K562 (cell line): ENCODE results near the gene TLR6. TPM values are rescaled to one million over a fixed set of nuclear protein-coding genes. Genes with fewer than 3 reads are reported as not detected.

ENCODE experiments used
- ATAC-seq: fragments of 200-7000 bp; cut with Tn5 transposase; 3 replicates; pipeline ENCODE4 v1.9.1; 2020; ENCODE audit warnings: moderate library complexity
- BruUV-seq: library from RNA; stranded (reverse); fragments of 400-500 nt; replicated peaks from 2 replicates; lab custom pipeline; 2021; lab: Mats Ljungman, UMichigan
- CTCF ChIA-PET: fragments of 300-600 bp; formaldehyde crosslinking; extraction: SDS; loops from one replicate; lab custom pipeline; 2021; ENCODE audit warnings: low intra/inter-chr PET ratio; lab: Yijun Ruan, JAX
- POLR2A ChIA-PET: fragments of 300-600, 350-650 bp; sonication (Branson Sonifier 250); formaldehyde crosslinking; extraction: SDS; loops from one replicate; lab custom pipeline; 2021; ENCODE audit warnings: antibody characterized with exemption, inconsistent platforms; lab: Yijun Ruan, JAX
- DNase-seq, 4 experiments: peaks; one replicate each; pipeline versions ENCODE4 v3.0.0 to v3.0.0-alpha.2; 2011 to 2018; ENCODE audit warnings: low spot score in 3 of 4, mixed read lengths in 3 of 4; ENCODE audit errors: extremely low read depth in 1 of 4
- FAIRE-seq: peaks from 2 replicates; lab custom pipeline; 2011; peaks lifted over from hg19 to GRCh38; lab: Jason Lieb, UNC
- H2AFZ ChIP-seq: 2 replicates; pipeline ENCODE4 v1.6.0; 2011; ENCODE audit warnings: low read depth, low read length, control low read depth, inconsistent platforms
- H3K27ac ChIP-seq: fragments of 200-600 bp; 3 replicates; pipeline ENCODE4 v1.8.0; 2011; ENCODE audit warnings: low read depth, mild to moderate bottlenecking, control low read depth, inconsistent platforms, low read length, moderate library complexity, mixed read lengths; ENCODE audit errors: extremely low read depth
- H3K27me3 ChIP-seq, 2 experiments: fragments of 300-600 bp in 1 of 2; 2 replicates in 1 of 2; 3 replicates in 1 of 2; pipeline versions ENCODE4 v1.6.0 to v1.8.0; 2011; ENCODE audit warnings: inconsistent platforms in 2 of 2, low read length in 2 of 2, mild to moderate bottlenecking in 1 of 2, mixed read lengths in 1 of 2, moderate library complexity in 1 of 2; ENCODE audit not compliant: control insufficient read depth in 2 of 2, insufficient read depth in 2 of 2
- H3K36me3 ChIP-seq: fragments of 300-600 bp; 3 replicates; pipeline ENCODE4 v1.8.0; 2011; ENCODE audit warnings: mild to moderate bottlenecking, low read length, inconsistent platforms; ENCODE audit not compliant: control insufficient read depth, insufficient read depth
- H3K4me1 ChIP-seq, 2 experiments: fragments of 200-600 bp in 1 of 2; replicated peaks in 1 of 2; 2 replicates in 1 of 2; 3 replicates in 1 of 2; pipeline versions ENCODE4 v1.5.1 to v1.8.0; 2011; ENCODE audit warnings: inconsistent platforms in 2 of 2, low read length in 2 of 2, mild to moderate bottlenecking in 1 of 2, mixed read lengths in 1 of 2, moderate library complexity in 1 of 2; ENCODE audit not compliant: control insufficient read depth in 2 of 2, insufficient read depth in 2 of 2
- H3K4me2 ChIP-seq: 2 replicates; pipeline ENCODE4 v1.6.1; 2011; ENCODE audit warnings: low read length, control low read depth, inconsistent platforms, mixed read lengths; ENCODE audit not compliant: insufficient read depth
- H3K4me3 ChIP-seq: fragments of 200-600 bp; sonication (generic), shearing (Covaris generic); 2 replicates; pipeline ENCODE4 v1.5.1; 2016; ENCODE audit warnings: control low read depth, inconsistent platforms
- H3K79me2 ChIP-seq: fragments of 200-600 bp; 3 replicates; pipeline ENCODE4 v1.8.0; 2011; ENCODE audit warnings: low read length, inconsistent platforms; ENCODE audit not compliant: control insufficient read depth, insufficient read depth
- H3K9ac ChIP-seq, 2 experiments: 2 replicates each; pipeline versions ENCODE4 v1.6.0 to v1.6.1; 2011; ENCODE audit warnings: low read depth in 2 of 2, low read length in 2 of 2, control low read depth in 1 of 2, inconsistent platforms in 1 of 2, mild to moderate bottlenecking in 1 of 2, mixed read lengths in 1 of 2; ENCODE audit not compliant: insufficient read depth in 1 of 2
- H3K9me1 ChIP-seq: one replicate; pipeline ENCODE4 v1.6.0; 2011; ENCODE audit warnings: inconsistent platforms, mild to moderate bottlenecking, low read length, moderate library complexity; ENCODE audit not compliant: control insufficient read depth, insufficient read depth
- H3K9me3 ChIP-seq: replicated peaks from 2 replicates; pipeline ENCODE4 v1.5.1; 2011; ENCODE audit warnings: low read depth, low read length, inconsistent platforms; ENCODE audit not compliant: control insufficient read depth, insufficient read depth
- H4K20me1 ChIP-seq: replicated peaks from 2 replicates; pipeline ENCODE4 v1.6.1; 2011; ENCODE audit warnings: low read length, inconsistent platforms, mixed read lengths; ENCODE audit not compliant: control insufficient read depth, insufficient read depth
- ARID1B ChIP-seq: fragments of 450-650 bp; IDR thresholded peaks from 2 replicates; pipeline ENCODE4 v1.6.1; 2016; ENCODE audit warnings: antibody characterized with exemption, mild to moderate bottlenecking, inconsistent platforms
- BCL6 ChIP-seq: fragments of 250-450 bp; sonication (Bioruptor Pico); IDR thresholded peaks from 2 replicates; pipeline ENCODE4 v1.4.0; 2020
- CBFA2T3 ChIP-seq: fragments of 450-650 bp; IDR thresholded peaks from 2 replicates; pipeline ENCODE4 v1.6.1; 2017
- RBM25 ChIP-seq: fragments of 200-400 bp; formaldehyde crosslinking; IDR thresholded peaks from 2 replicates; pipeline ENCODE4 v1.6.1; 2018; ENCODE audit warnings: low read length, low read depth, moderate library complexity; ENCODE audit not compliant: severe bottlenecking
- ZC3H4 ChIP-seq: sonication (generic); formaldehyde crosslinking; IDR thresholded peaks from 2 replicates; pipeline ENCODE4 v1.9.0; 2021; ENCODE audit warnings: missing genetic modification reagents, borderline replicate concordance
- WGBS: fragments of 100-300 bp; shearing (Covaris generic); methylation state at CpG from one replicate; pipeline ENCODE4 v1.1.6; 2016; ENCODE audit warnings: low coverage, mixed read lengths; ENCODE audit not compliant: insufficient coverage; ENCODE audit errors: missing lambda C conversion rate; 5-methylcytosine and 5-hydroxymethylcytosine counted together
- in situ Hi-C: fragments of 300-500 bp; cut with MboI; formaldehyde crosslinking; loops from 4 replicates; pipeline ENCODE4 v1.15.0; 2018; ENCODE audit warnings: inconsistent platforms, mixed read lengths
- intact Hi-C: fragments of 100-400 bp; cut with micrococcal nuclease; formaldehyde crosslinking; loops from 2 replicates; pipeline ENCODE4 v1.14.2; 2022
- polyA plus RNA-seq, 8 experiments: library from polyadenylated mRNA; depleted of rRNA in 4 of 8; stranded (reverse) in 5 of 8; unstranded in 3 of 8; fragments of >200 nt; fragmentation: Nextera tagmentation in 2 of 8; fragmentation: Illumina TruSeq in 1 of 8; extraction: Ambion mirVana in 2 of 8; extraction: Trizol in 1 of 8; gene quantifications; 2 replicates each; pipeline versions ENCODE4 v1.2.1 to v1.2.3, GENCODE V29; 2011 to 2014; ENCODE audit warnings: inconsistent platforms in 1 of 8, missing spikeins in 1 of 8
- total RNA-seq, 7 experiments: library from RNA; depleted of rRNA in 6 of 7; stranded (reverse); fragments of >200 nt in 6 of 7; fragmentation: Illumina TruSeq in 2 of 7; extraction: Trizol in 2 of 7; gene quantifications; 2 replicates each; pipeline versions ENCODE4 v1.2.1 to v1.2.3, GENCODE V29; 2011 to 2021; ENCODE audit warnings: low replicate concordance in 1 of 7

Gene TLR6
- total and polyA plus RNA-seq, 9 of the 15 experiments (the other 6 are each of a cell fraction or from before 2014, with no cell fraction given): 0.08 to 1.9 (median 0.91) TPM

DNA sequence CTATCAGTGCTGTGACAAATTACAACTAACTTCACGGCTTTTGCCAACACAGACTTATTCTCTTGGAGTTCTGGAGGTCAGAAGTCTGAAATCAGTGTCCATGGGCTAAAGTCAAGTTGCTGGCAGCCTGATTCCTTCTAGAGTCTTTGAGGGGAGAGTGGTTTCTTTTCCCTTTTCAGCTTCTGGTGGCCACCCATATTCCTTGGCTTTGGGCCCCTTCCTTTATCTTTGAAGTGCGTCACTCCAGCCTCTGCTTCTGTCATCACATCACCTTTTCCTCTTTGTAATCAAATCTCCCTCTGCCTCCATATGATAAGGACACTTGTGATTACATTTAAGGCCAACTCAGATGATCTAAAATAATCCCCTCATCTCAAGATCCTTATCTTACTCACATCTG lies 20.0 kb upstream of the TLR6 start:
- no peak overlapping the region for H3K27ac ChIP-seq
- no peaks in the 10 kb centered on the region for H3K9me3 ChIP-seq
- in situ Hi-C loops: loop anchor here (25.0 kb wide), 1 partner anchor 736 kb away; no protein-coding TSS in a partner anchor
- intact Hi-C loops: no loop called here
- H4K20me1 ChIP-seq: no peaks in the 10 kb centered on the region
- no peaks in the 10 kb centered on the region for H3K79me2 ChIP-seq
- H3K36me3 ChIP-seq: no peaks in the 10 kb centered on the region; the same call in 2 of the 3 replicates
- BruUV-seq: no TSS peak
- no peak overlapping the region for H3K4me3 ChIP-seq
- whole genome bisulfite sequencing: 48% methylated on average over 2 of the region's 2 CpGs
- no peak for ATAC-seq
- DNase-seq: no peak
- H3K9me1 ChIP-seq: no peaks in the 10 kb centered on the region
- no peak overlapping the region for H3K9ac ChIP-seq
- peaks cover 0 to 15% of the 10 kb centered on the region in 2 experiments; a peak in 2 of 5 replicates for H3K4me1 ChIP-seq
- H3K4me2 ChIP-seq: no peak overlapping the region
- ChIA-PET CTCF (no interaction called here), POLR2A (interaction anchor here (0.8 to 0.9 kb wide), 2 partner anchors 9 to 106 kb away, joined by 3 to 4 read pairs; no protein-coding TSS in a partner anchor)
- TF ChIP-seq ARID1B (0 out of 2 replicates have a peak, but pooled peaks have one; percentile 11), ZC3H4 (CRISPR knock-in tag) (no peak), RBM25 (peak; percentile 51), BCL6 (CRISPR knock-in tag) (no peak), CBFA2T3 (peak; percentile 17; the same call in 1 of the 2 replicates)
- no peaks in the 10 kb centered on the region for H3K27me3 ChIP-seq
- no peak for FAIRE-seq
- no peak overlapping the region for H2AFZ ChIP-seq
